ENCODE data around the gene ZNF487. TPM values are rescaled to one million over a fixed set of nuclear protein-coding genes. Genes with fewer than 3 reads are reported as not detected.

ZNF487 gene
- total and polyA plus RNA-seq, 2 of the 4 experiments (the other 2 are of a cell fraction) = 1.7 to 2.7 TPM

GRCh38 chr10:43407576-43408330, 29.2 kb upstream of the ZNF487 start:
- 0 out of 2 replicates have a peak, but pooled peaks cover 2% of the 10 kb centered on the region for H3K36me3 ChIP-seq (ENCODE audit: control insufficient read depth, insufficient read depth, low read length)
- H3K4me2 ChIP-seq (ENCODE audit: low read depth, low read length) = peak overlapping the region; percentile 88
- ChIA-PET POLR2A (ENCODE audit: unreplicated experiment) (interaction anchor here (0.6 kb wide), 1 partner anchor 39 kb away, joined by 4 read pairs; no protein-coding TSS in a partner anchor), CTCF (no interaction called here)
- H4K20me1 ChIP-seq (ENCODE audit: insufficient read depth, low read length) = peaks cover 57% of the 10 kb centered on the region
- dilution Hi-C loops (cut with HindIII; ENCODE audit: low sequenced_read_pairs, unreplicated experiment) (no loop called here), in situ Hi-C loops (cut with MboI; ENCODE audit: low sequenced_read_pairs) (loop anchor here (25.0 kb wide), 1 partner anchor 1580 kb away; the partner anchor contains the start of gene DEPP1), intact Hi-C loops (cut with micrococcal nuclease) (loop anchor here (5.0 kb wide), 1 partner anchor 270 kb away; the partner anchor contains the start of gene CSGALNACT2)
- WGBS, 2 experiments (ENCODE audit: extremely low coverage in 2 of 2, insufficient read length in 1 of 2) = 0% methylated on average over 24 of the region's 56 CpGs; no CpG with 5 or more reads in 1 of the 2 experiments
- H4K5ac ChIP-seq (ENCODE audit: low read depth, low read length) = no peak overlapping the region
- H3K56ac ChIP-seq (ENCODE audit: extremely low read depth, insufficient read depth, low read length) = peak overlapping the region; percentile 97
- peak overlapping the region; percentile 44 to 91; a peak in 3 of 4 replicates for H4K8ac ChIP-seq (ENCODE audit: low read depth in 2 of 2, low read length in 2 of 2)
- peak overlapping the region; percentile 84 for H3K4ac ChIP-seq (ENCODE audit: low read depth, low read length)
- no peaks in the 10 kb centered on the region; the same call in 1 of the 2 replicates for H3K9me1 ChIP-seq (ENCODE audit: insufficient read depth, low read length)
- H2BK120ac ChIP-seq (ENCODE audit: low read depth, low read length) = no peak overlapping the region
- BruUV-seq (replicated peaks) = no TSS peak
- H2AFZ ChIP-seq (replicated peaks; ENCODE audit: low read length, poor library complexity) = peak overlapping the region; percentile 84
- H3K14ac ChIP-seq (replicated peaks; ENCODE audit: low read depth, low read length) = peak overlapping the region; percentile 62
- DNase-seq (peak; percentile 89), ATAC-seq (ENCODE audit: low read depth) (peak; percentile 36)
- peak overlapping the region; percentile 97 for H2AK9ac ChIP-seq (replicated peaks; ENCODE audit: low read depth, low read length, poor library complexity)
- peak overlapping the region; percentile 79 for H4K91ac ChIP-seq (ENCODE audit: insufficient read depth, low read depth, low read length)
- H3K9me3 ChIP-seq (ENCODE audit: control insufficient read depth, insufficient read depth, low read length) = no peaks in the 10 kb centered on the region
- peak overlapping the region; percentile 96 for H3K27ac ChIP-seq (ENCODE audit: insufficient read depth, low read length)
- no peak overlapping the region for H2BK15ac ChIP-seq (ENCODE audit: low read depth, low read length)
- H2BK5ac ChIP-seq (ENCODE audit: low read depth, low read length, poor library complexity, severe bottlenecking) = peak overlapping the region; percentile 79
- H3K18ac ChIP-seq (ENCODE audit: low read depth, low read length) = peak overlapping the region; percentile 68; the same call in 1 of the 2 replicates
- no peaks in the 10 kb centered on the region for H3K27me3 ChIP-seq (ENCODE audit: control insufficient read depth, insufficient read depth, low read length)
- peak overlapping the region; percentile 85 for H2AK5ac ChIP-seq (ENCODE audit: low read depth, low read length)
- peak overlapping the region; percentile 94 for H3K9ac ChIP-seq (ENCODE audit: low read depth, low read length)
- H3K4me3 ChIP-seq (ENCODE audit: insufficient read depth, low read depth, low read length) = peak overlapping the region; percentile 82
- no peak overlapping the region for H2BK20ac ChIP-seq (ENCODE audit: low read depth, low read length)
- H3K23ac ChIP-seq (ENCODE audit: low read depth, low read length) = peak overlapping the region; percentile 71
- peaks cover 4 to 23% of the 10 kb centered on the region in 2 experiments; a peak in 2 of 4 replicates for H3K79me1 ChIP-seq (ENCODE audit: low read depth in 1 of 2, low read length in 2 of 2)
- H3K4me1 ChIP-seq (ENCODE audit: control insufficient read depth, insufficient read depth, low read length) = peaks cover 2% of the 10 kb centered on the region; the same call in 1 of the 2 replicates
- TF ChIP-seq FOS (IDR thresholded peaks at IDR 0.05; ENCODE audit: low read depth, low read length) = no peak
- no peak; the same call in 1 of the 2 replicates for TF ChIP-seq MAZ (IDR thresholded peaks at IDR 0.05; ENCODE audit: borderline replicate concordance, low read depth, low read length)
- TF ChIP-seq MXI1 (IDR thresholded peaks at IDR 0.05; ENCODE audit: borderline replicate concordance, low read depth, low read length) = peak; percentile 94
- TF ChIP-seq POLR2A (IDR thresholded peaks at IDR 0.05; ENCODE audit: low read depth, low read length) = peak; percentile 94
- TF ChIP-seq SMC3 (IDR thresholded peaks at IDR 0.05; ENCODE audit: low read depth, low read length) = peak; percentile 25; the same call in 1 of the 2 replicates
- peak; percentile 93 for TF ChIP-seq BHLHE40 (IDR thresholded peaks at IDR 0.05; ENCODE audit: low read depth, low read length)
- TF ChIP-seq NFE2L2 (IDR thresholded peaks at IDR 0.05; ENCODE audit: low read depth, low read length) = no peak
- no peak for TF ChIP-seq RCOR1 (IDR thresholded peaks at IDR 0.05; ENCODE audit: insufficient replicate concordance, low read length)
- TF ChIP-seq RFX5 (IDR thresholded peaks at IDR 0.05; ENCODE audit: low read depth, low read length) = no peak
- TF ChIP-seq ELK1 (IDR thresholded peaks at IDR 0.05; ENCODE audit: borderline replicate concordance, low read depth, low read length) = no peak
- TF ChIP-seq CHD1 (IDR thresholded peaks at IDR 0.05; ENCODE audit: low read depth, low read length) = peak; percentile 12
- TF ChIP-seq, protein P1, sequence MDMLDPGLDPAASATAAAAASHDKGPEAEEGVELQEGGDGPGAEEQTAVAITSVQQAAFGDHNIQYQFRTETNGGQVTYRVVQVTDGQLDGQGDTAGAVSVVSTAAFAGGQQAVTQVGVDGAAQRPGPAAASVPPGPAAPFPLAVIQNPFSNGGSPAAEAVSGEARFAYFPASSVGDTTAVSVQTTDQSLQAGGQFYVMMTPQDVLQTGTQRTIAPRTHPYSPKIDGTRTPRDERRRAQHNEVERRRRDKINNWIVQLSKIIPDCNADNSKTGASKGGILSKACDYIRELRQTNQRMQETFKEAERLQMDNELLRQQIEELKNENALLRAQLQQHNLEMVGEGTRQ (IDR thresholded peaks at IDR 0.05; ENCODE audit: low read depth, low read length) = peak; percentile 87
- no peak for TF ChIP-seq RAD21 (IDR thresholded peaks at IDR 0.05; ENCODE audit: low read length)
- TF ChIP-seq CEBPB (IDR thresholded peaks at IDR 0.05; ENCODE audit: low read depth, low read length) = peak; percentile 99
- TF ChIP-seq MAFK (IDR thresholded peaks at IDR 0.05; ENCODE audit: low read depth, low read length) = no peak

All from IMR-90 (cell line).